ENCODE measurements around the gene BFSP2.

GRCh38 chr3:133440652-133441051 lies 40.8 kb downstream of the BFSP2 start:
- no peak for TF ChIP-seq CTCF (IDR thresholded peaks at IDR 0.05)
- no peak for TF ChIP-seq TCF7L2 (IDR thresholded peaks at IDR 0.05; ENCODE audit: low read depth, low read length)
- TF ChIP-seq SIN3A (IDR thresholded peaks at IDR 0.05; ENCODE audit: borderline replicate concordance, insufficient read depth, low read depth, low read length), result no peak

All from Panc1 (cell line).